HG03196 (cell line): Measurements from ENCODE around the gene SPATA1.
"Not testable (repeated sequence)": the region's sequence is repeated elsewhere in the genome, so short reads cannot be mapped to it uniquely, and the experiment has no call there.

Experiments used
- ATAC-seq: cut with Tn5 transposase; IDR thresholded peaks from one replicate; pipeline ENCODE4 v1.9.1; 2021; ENCODE audit not compliant: unreplicated experiment

SPATA1 gene

GRCh38 chr1:84506002-84506728, at the start of gene SPATA1, which contains the start of gene GNG5:
Gene SPATA1 (plus strand): TSS chr1:84506386. CDS start chr1:84516360, 9,974 bp downstream.
Gene GNG5 (minus strand): TSS chr1:84506581. CDS start chr1:84506091, 490 bp downstream.
- peak; percentile 85 for ATAC-seq

GRCh38 chr1:84462118-84462517, 44.1 kb upstream of the SPATA1 start:
- ATAC-seq: no peak

GRCh38 chr1:84467298-84467697, 38.9 kb upstream of the SPATA1 start:
- ATAC-seq: no peak

- no peak for ATAC-seq
Observed at GRCh38 chr1:84476225-84476624, 30.0 kb upstream of the SPATA1 start.

GRCh38 chr1:84478876-84479868, 27.0 kb upstream of the SPATA1 start, which contains the start of gene RPF1:
Gene RPF1 (plus strand): TSS chr1:84479266. CDS start chr1:84479282, 16 bp downstream.
- ATAC-seq: peak; percentile 97

GRCh38 chr1:84479998-84480397, 26.2 kb upstream of the SPATA1 start:
- peak; percentile 24 for ATAC-seq

GRCh38 chr1:84480650-84481049, 25.5 kb upstream of the SPATA1 start:
- ATAC-seq: no peak

GRCh38 chr1:84481317-84481716, 24.9 kb upstream of the SPATA1 start:
- no peak for ATAC-seq

GRCh38 chr1:84488107-84488506, 18.1 kb upstream of the SPATA1 start:
- no peak for ATAC-seq

- no peak for ATAC-seq
Observed at GRCh38 chr1:84489766-84490165, 16.4 kb upstream of the SPATA1 start.

- no peak for ATAC-seq
Observed at GRCh38 chr1:84492726-84493125, 13.5 kb upstream of the SPATA1 start.

GRCh38 chr1:84493747-84494146, 12.4 kb upstream of the SPATA1 start:
- ATAC-seq: no peak

GRCh38 chr1:84496498-84496897, 9.7 kb upstream of the SPATA1 start:
- no peak for ATAC-seq

- ATAC-seq: no peak
Observed at GRCh38 chr1:84497631-84498275, 8.4 kb upstream of the SPATA1 start.

- no peak for ATAC-seq
Observed at GRCh38 chr1:84502927-84503326, 3.3 kb upstream of the SPATA1 start.

- no peak for ATAC-seq
Observed at GRCh38 chr1:84504580-84505492, 1.4 kb upstream of the SPATA1 start.

- peak; percentile 31 for ATAC-seq
Observed at GRCh38 chr1:84505493-84506001, 639 bp upstream of the SPATA1 start.

GRCh38 chr1:84506729-84507453, 705 bp downstream of the SPATA1 start:
- ATAC-seq: no peak

- ATAC-seq: not testable (repeated sequence)
Observed at GRCh38 chr1:84507887-84508286, 1.7 kb downstream of the SPATA1 start.
